Stimulated activated CD4-positive, alpha-beta T cell treated with anti-CD3 and anti-CD28 coated beads, Interleukin-12 subunit alpha, Interleukin-12 subunit beta, amount 100 ng/mL, for 4 hours (primary cell): ENCODE data around the gene INPP4B.

Experiments used
- DNase-seq: peaks from one replicate; pipeline ENCODE4 v3.0.0-alpha.2; 2020

Gene INPP4B

DNA sequence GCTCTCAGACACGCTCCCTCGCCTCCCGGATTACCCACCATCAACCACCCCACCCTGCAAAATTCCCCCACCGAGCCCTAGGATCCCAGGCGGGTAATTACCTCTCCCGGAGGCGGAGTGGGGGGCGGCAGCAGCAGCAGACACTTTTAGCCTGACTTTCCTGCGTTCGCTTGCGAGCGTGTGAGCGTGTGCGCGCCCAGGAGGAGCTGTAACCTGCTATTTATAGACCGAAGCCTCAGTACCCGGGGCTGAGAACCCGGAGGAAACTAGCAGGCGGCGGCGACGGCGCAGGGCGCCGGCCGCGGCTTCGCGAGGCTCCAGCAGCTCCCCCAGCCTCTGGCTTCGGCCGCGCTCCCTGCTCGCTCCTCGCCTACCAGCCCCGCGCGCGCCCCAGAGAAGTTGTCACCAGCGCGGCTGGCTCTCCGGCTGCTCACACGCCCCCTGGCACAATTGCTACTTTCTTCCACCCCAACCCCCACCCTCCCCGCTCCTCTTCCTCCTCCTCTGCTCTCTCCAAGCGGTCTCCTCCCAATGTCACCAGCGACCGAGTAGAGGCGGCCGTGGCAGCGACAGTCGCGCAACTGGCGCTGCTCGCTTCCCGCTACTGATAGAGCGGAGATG, at the start of gene INPP4B:
Gene INPP4B (minus strand): TSS at position 194 of the 621 bp plus-strand sequence.
- DNase-seq: peak; percentile 60

DNA sequence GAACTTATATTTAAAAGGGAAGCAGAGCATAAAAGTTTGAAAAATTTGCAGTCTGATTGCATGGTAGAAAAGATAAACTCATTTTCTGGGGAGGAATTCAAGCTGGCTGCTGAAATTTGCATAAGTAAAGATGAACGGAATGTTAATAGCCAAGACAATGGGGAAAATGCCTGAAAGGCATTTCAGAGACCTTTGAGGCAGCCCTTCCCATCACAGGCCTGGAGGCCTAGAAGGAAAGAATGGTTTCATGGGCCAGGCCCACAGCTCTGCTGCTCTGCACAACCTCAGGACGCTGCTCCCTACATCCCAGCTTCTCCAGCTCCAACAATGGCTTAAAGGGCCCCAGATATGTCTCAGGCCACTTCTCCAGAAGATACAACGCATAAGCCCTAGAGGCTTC, 46.9 kb upstream of the INPP4B start:
- no peak for DNase-seq

DNA sequence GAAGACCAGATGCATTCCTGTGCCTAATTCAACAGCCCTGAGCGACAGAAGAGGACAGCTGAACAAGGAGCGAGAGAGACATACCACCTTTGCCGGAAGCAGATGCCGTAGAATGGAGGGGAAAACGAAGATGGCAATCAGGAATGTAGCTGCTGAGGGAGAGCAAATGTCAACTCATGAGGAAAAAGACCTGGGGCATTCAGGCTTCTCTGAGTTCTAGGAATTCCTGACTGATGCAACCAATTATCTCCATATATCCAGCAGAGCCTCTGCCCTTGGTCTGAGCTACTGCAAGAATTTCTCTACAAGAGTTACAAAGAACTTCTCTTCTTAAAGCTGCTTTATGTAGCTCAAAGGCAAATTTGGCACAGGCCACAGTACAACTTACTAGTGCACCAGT, 40.5 kb upstream of the INPP4B start:
- DNase-seq: no peak

GRCh38 chr4:142883040-142883832, 37.1 kb upstream of the INPP4B start:
- no peak for DNase-seq

GRCh38 chr4:142882159-142882558, 36.1 kb upstream of the INPP4B start:
- DNase-seq: no peak

DNA sequence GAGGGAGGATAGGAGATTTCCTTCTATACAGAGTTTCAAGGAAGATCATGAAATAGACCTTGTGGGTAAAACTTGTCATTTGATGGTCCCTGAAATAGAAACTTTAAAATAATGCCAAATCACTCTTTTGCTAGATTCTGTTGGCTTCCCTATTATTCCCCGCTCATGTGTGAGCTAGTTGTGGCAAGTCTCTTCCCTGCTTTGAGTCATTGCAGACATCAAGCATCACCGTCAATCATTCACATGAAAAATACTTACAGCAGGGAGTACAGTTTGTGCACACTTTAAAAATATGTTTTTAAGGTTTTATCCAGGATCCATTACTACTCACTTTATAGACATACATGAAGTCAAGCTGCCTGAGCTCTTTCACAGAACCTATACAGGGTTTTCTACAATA, 35.2 kb upstream of the INPP4B start:
- DNase-seq: no peak

DNA sequence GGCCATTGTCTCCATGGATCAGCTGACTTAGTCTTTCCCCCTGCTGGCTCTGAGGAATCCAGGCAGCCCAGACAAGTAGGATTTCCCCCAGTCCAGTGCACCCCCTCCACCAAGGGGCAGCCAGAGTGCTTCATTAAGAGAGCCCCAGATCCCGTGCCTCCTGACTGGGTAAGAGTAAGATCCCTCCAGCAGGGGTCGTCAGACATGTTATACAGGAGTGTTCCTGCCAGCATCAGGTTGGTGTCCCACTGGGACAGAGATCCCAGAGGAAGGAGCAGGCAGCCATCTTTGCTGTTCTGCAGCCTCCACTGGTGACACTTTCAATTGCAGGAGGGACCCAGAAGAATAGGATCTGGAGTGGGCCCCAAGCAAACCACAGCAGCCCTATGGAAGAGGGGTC, 29.0 kb upstream of the INPP4B start:
- no peak for DNase-seq

DNA sequence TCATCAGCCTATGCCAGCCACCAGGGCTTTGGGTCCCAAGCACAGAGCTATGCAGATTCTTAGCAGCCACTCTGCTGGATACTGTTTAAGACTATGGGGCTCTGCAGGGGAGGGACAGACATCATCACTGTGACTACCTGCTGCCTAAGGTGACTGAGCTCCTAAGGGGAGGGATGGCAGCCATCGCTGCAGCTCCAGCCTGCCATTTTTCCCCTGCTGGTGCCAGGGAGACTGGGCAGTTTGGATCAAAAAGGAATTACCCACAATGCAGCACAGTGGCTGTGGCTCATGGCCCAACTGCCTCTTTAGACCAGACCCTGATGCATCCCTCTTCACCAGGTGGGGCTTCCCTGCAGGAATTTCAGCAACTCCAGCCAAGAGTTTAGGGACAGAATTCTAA, 28.6 kb upstream of the INPP4B start:
- no peak for DNase-seq

DNA sequence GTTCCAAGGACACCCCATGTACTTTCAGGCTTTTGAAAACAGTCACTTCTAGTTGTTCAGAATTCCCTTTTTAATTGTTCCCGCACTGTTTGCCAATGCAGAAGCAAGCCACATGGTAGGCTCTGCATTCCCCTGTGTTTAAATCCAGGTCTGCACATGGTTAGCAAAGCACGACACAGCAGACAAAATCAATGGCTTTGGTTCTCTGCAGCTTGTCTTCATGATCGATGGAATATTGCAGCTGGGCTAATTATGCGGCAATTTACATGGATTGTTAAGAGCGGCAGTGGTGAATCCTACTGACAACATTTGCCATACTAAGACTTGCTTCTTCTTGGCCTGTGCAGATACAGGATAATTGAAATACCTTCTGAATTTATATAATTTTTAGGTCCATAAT, 20.6 kb upstream of the INPP4B start:
- no peak for DNase-seq

GRCh38 chr4:142861351-142861750, 15.2 kb upstream of the INPP4B start:
- no peak for DNase-seq

DNA sequence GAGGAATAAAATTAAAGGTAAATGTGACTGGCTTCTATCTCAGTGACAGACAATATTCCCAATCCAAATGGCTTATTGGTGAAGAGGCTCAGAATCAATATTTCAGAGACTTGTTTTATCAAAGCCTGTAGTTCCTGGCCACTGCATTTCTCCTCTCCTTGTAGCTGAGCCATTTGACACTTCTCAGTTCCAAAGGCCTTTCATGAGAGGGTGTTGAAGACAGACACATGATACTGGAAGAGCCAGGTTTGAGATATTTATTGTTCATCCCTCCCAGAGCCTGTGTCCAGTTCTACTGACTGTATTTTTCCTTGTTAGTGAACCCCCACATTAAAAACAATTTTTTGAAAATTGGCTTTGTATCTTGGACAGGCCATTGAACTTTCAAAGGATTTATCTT, 12.9 kb upstream of the INPP4B start:
- no peak for DNase-seq

DNA sequence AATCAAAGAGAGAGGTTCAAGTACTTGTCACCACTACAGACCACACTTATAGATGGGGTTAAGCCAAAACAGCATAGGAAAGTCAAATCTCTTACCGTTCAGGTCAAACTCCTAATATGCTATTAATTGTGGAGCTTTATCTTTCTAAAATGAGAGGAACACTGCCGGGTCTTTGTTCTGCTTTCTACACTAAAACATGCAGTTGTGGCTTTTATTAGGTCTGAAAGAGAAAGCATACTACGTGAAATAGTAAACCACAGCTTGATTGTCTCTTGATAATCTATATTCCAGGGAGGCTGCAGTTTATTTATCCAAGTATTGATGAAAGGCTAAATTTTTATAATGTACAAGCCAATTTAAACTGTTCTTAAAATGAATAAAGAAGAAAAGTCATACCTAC, 12.3 kb upstream of the INPP4B start:
- DNase-seq: no peak

DNA sequence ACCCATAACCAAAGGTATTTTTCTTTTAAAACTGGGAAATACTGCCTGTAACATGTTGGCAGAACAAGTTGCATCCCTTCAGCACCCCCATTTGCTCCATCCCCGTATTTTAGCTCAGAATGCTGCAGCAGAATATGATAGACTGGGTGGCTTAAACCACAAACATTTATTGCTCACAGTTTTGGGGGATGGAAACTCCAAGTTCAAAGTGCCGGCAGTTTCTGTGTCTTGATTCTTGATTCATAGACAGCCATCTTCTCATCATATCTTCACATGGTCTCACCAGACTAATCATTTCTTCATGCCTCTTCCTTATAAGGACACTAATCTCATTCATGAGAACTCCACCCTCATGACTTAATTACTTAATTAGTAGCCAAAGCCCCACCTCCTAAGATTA, 10.5 kb upstream of the INPP4B start:
- DNase-seq: no peak

- DNase-seq: no peak
These were observed 4.4 kb upstream of the INPP4B start for GRCh38 chr4:142850478-142850877.

DNA sequence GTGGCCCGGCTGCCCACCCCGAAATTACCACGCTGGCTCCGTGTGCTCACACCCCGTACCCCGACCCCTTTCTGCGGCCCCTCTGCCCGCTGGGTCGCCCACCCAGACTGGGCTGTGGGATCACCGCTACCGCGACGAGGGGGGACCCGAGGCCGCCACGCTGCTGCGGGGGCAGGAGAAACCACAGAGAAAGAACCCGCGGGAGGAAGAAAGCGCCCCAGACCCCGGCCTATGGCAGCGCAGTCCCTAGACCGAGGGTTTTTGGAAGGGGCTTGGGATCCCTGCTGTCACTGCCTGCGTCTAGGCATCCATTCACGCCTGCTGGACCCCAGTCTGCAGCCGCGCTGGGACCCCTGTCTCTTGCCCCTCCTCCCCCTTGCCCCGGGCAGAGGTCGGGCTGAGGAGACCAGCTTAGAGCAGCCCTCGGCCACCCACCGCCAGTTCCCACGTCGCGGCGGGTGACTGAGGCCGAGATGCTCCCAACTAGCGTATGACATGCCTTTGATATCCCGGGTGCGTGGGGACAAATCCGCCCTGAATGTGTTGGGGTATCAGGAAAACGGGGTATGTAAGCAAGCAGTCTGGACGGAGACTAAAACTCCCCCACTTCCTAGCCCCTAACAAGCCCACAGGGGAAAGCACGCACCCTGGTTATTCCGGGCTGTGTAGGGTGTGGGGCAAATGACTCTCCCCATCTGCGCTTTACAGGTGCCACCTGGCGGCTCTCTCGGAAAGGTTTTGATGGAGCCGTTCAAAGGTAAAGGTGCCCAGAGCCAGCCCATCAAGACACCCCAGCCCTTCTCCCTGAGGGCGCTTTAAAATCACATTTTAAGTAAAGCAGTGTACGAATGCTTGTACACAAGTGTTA, 862 bp upstream of the INPP4B start:
- DNase-seq: peak; percentile 66

GRCh38 chr4:142845293-142846107, 601 bp downstream of the INPP4B start:
- peak; percentile 7 for DNase-seq

DNA sequence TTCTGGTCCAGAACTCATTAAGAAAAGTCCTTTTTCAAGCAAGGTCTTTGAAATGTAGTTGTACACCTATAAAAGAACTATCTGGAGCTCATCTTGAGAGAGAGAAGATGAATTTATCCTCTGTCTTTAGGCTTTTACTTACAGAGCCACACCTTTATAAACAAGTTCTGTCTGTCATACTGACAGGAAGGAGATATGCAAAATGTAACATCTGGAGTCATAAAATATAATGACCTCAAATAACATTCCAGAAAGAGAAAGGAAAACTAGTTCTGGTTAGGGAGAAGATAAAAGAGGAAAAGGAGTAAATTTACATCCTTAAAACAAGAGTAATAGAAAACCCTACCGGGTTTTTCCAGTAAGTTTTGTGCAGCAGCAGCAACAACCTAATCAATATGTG, 1.3 kb downstream of the INPP4B start:
- DNase-seq: no peak

GRCh38 chr4:142840516-142841123, 5.5 kb downstream of the INPP4B start:
- DNase-seq: no peak

DNA sequence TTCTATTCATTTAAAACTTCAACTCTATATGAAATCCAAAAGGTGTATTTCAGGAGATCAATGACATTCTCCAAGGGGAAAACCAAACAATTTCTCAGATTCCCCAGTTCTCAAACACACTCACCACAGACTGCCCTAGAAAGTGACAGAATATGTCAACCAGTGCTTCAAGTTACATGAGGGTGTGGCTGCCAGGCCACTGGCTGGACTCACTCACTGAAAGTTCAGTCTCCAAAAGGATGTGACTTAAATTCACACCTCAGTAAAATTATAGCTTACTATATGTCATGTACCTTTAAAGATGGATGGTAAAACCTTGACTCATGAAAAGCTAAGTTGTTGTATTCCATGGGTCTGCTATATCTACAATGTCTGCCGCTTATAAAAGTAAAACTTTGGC, 7.3 kb downstream of the INPP4B start:
- no peak for DNase-seq

DNA sequence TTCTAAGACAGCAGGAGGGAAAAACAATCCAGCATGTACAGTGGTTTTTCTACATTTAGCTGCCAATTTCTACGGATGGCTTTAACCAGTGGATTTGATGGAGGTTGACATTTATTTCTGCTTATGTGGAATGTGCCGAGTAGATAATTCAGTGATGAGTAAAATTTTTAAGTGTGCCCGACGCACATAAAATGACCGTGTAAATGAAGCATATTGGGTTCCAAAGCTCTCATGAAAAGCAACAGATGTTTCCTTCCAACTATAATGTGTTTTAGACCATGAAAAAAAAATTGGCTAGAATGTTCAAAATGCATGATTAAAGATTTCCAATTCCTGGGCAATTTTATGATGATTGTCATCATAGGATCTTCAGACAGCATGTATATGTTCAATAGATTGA, 14.1 kb downstream of the INPP4B start:
- no peak for DNase-seq

- no peak for DNase-seq
These were observed 19.4 kb downstream of the INPP4B start for GRCh38 chr4:142826503-142827241.

- no peak for DNase-seq
These were observed 21.7 kb downstream of the INPP4B start for GRCh38 chr4:142824368-142824767.
